WI38 (cell line): ENCODE measurements around the gene ARRDC3.

Experiments used
- H3K4me3 ChIP-seq: 2 replicates; pipeline ENCODE4 v1.5.1; 2011; ENCODE audit warnings: low read depth, mild to moderate bottlenecking, control low read depth, low read length
- CTCF ChIP-seq: IDR thresholded peaks from 2 replicates; pipeline ENCODE4 v1.5.1; 2012; ENCODE audit warnings: low read depth, mild to moderate bottlenecking, control low read depth, low read length

ARRDC3 gene

GRCh38 chr5:91383956-91384300, 811 bp upstream of the ARRDC3 start:
- TF ChIP-seq CTCF, result no peak
- peak overlapping the region; percentile 89 for H3K4me3 ChIP-seq

GRCh38 chr5:91382530-91383026, 539 bp downstream of the ARRDC3 start:
- H3K4me3 ChIP-seq, result peak overlapping the region; percentile 89
- no peak for TF ChIP-seq CTCF

- peak overlapping the region; percentile 89 for H3K4me3 ChIP-seq
These were observed 1.2 kb downstream of the ARRDC3 start for GRCh38 chr5:91381774-91382359.

GRCh38 chr5:91381239-91381773, 1.8 kb downstream of the ARRDC3 start:
- no peak for TF ChIP-seq CTCF
- H3K4me3 ChIP-seq, result peak overlapping the region; percentile 89

More at GRCh38 chr5:91381774-91382359, 1.2 kb downstream of the ARRDC3 start:
- no peak for TF ChIP-seq CTCF

- no peak for TF ChIP-seq CTCF
- H3K4me3 ChIP-seq, result peak overlapping the region; percentile 89
These were observed 2.5 kb downstream of the ARRDC3 start for GRCh38 chr5:91380491-91381238.

GRCh38 chr5:91379914-91380490, 3.1 kb downstream of the ARRDC3 start:
- H3K4me3 ChIP-seq, result peak overlapping the region; percentile 89
- no peak for TF ChIP-seq CTCF
